Fibroblast of skin of left biceps (primary cell): Measurements from ENCODE around the gene HAL.

ENCODE experiments used
- DNase-seq, 2 experiments: peaks; one replicate each; pipeline ENCODE4 v3.0.0-alpha.2; 2013; ENCODE audit warnings: low read depth in 2 of 2

The HAL gene

DNA sequence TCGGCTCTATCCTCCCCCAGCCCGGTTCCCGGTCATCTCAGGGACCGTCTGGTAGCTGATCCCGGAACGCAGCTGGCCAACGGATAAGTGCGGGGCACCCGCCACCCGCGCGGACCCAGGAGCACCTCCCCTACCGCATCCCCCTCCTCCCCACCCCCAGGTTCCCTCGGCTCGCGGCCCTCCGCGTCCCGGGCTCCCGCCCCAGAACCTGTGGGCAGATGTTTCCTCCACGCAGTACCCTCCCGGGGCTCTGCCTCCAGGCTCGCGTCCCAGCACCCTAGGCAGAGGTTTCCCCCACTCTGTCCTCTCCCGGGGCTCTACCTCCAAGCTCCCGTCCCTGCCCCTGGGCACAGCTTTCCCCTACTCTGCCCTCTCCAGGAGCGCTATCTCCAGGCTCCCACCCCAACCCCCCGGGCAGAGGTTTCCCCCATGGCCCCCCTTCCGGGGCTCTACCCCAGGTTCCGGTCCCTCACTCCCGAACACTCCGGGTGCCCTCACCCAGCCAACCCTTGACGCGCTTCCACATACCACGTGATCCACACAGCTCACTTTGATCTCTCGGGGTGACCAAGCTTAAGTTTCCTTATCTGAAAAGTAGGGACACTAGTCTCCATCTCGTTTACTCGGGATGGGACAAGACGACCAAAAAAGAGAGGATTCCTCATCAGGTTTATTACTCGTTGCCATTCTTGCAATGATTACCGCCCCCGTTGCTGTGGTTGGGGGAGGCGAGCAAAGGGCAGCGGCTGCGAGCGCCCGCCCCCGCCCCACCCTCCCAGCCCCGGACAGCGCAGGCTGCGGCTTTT is 53.4 kb downstream of the HAL start, which contains the start of gene CCDC38:
CCDC38 (minus strand) TSS at position 91 of the 806 bp plus-strand sequence. CDS start 6,105 bp downstream, outside the sequence.
- peak in 1 of 2 experiments; percentile 15 for DNase-seq

DNA sequence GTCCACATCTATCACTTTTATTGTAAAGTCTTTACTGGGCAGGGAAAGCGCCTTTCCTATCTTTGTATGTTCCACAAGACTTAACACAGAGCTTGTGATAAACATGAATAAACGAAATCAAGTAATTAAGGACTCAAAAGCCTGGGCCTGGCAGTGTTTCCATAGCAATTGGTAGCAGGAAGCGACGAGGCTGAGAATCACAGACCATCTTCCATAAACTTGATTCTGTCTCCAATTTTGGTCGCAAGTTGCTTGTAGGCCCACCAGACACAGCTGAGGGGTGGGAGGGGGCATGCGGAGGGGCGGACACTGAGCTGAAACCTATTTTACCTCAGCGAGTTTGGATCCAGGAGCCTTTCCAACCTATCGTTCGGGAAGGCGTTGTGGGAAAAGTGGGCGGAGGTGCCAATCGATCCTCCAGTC is 54.0 kb downstream of the HAL start:
- no peak for DNase-seq

DNA sequence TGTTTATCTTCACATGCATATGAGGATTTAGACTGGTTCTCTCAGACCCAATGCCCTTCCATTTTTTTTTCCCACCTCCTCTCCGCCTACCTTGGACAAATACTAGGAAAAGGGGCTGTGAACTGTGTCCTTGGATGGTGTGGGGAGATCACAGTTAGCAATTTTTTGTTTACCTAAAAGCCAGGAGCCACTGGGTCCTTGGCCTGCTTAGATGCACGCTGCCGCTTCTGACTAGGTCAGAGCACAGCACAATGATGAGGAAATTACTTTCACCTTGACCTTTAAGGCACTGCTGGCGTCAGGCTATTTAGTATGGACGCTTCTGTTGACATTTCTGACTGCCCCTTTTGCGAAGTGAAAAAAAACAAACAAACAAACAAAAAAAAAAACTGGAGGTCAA is 55.6 kb downstream of the HAL start:
- DNase-seq: no peak
